Duodenal mucosa (tissue), 2 donors: ENCODE data around the gene DUSP10.

Experiments used
- H3K27ac ChIP-seq: one replicate; pipeline ENCODE4 v1.7.0; 2013; ENCODE audit warnings: low read depth, low read length
- H3K27me3 ChIP-seq, 2 donors: one replicate each; pipeline ENCODE4 v1.7.0; 2013; ENCODE audit warnings: low read length in 2 of 2, control low read depth in 1 of 2; ENCODE audit not compliant: insufficient read depth in 2 of 2, control insufficient read depth in 1 of 2
- H3K36me3 ChIP-seq, 2 donors: one replicate each; pipeline ENCODE4 v1.7.0; 2013; ENCODE audit warnings: low read length in 2 of 2, control low read depth in 1 of 2; ENCODE audit not compliant: insufficient read depth in 2 of 2, control insufficient read depth in 1 of 2
- H3K4me1 ChIP-seq, 2 donors: one replicate each; pipeline ENCODE4 v1.7.0; 2013; ENCODE audit warnings: low read length in 2 of 2, control low read depth in 1 of 2; ENCODE audit not compliant: insufficient read depth in 2 of 2, control insufficient read depth in 1 of 2
- H3K4me3 ChIP-seq, 2 donors: one replicate each; pipeline ENCODE4 v1.7.0; 2013; ENCODE audit warnings: low read length in 2 of 2, low read depth in 1 of 2
- H3K9ac ChIP-seq, 2 donors: one replicate each; pipeline ENCODE4 v1.7.0; 2013; ENCODE audit warnings: low read length in 2 of 2, low read depth in 1 of 2
- H3K9me3 ChIP-seq, 2 donors: one replicate each; pipeline ENCODE4 v1.7.0; 2013; ENCODE audit warnings: low read length in 2 of 2, control low read depth in 1 of 2; ENCODE audit not compliant: control insufficient read depth in 1 of 2

Gene DUSP10

DNA sequence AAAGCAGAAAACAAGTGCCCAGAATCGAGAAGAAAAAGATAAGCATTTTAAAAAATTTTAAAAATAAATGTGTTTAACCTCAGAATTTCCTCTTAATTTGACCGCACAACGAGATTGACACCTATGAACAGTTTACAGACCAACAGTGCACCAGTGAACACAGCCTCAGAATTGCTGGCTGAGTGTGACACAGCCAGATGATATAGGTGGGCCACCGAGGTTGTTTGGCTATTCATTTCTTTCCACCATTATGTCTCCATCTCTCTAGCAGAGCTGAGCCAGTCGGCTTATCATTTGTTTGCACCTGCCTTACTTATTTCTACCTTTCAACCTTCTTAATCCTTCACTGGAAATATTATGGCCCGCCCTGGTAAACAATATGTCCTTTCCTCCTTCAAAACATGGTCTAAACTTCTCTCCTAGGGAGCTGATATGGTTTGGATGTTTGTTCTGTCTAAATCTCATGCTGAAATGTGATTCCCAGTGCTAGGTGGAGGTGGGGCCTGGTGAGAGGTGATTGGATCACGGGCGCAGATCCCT lies 86.1 kb downstream of the DUSP10 start:
- H3K36me3 ChIP-seq, result no peaks in the 10 kb centered on the region
- H3K9ac ChIP-seq, result no peak overlapping the region
- no peak overlapping the region for H3K4me3 ChIP-seq
- no peaks in the 10 kb centered on the region for H3K27me3 ChIP-seq
- no peaks in the 10 kb centered on the region for H3K9me3 ChIP-seq
- H3K4me1 ChIP-seq, result no peaks in the 10 kb centered on the region
- H3K27ac ChIP-seq, result no peak overlapping the region
